H9 (cell line): Measurements from ENCODE around the gene SMNDC1. TPM values are rescaled to one million over a fixed set of nuclear protein-coding genes. Genes with fewer than 3 reads are reported as not detected.

Experiments used
- DNase-seq: peaks from one replicate; pipeline ENCODE4 v3.0.0-alpha.2; 2017
- H2AFZ ChIP-seq: one replicate; pipeline ENCODE4 v1.6.1; 2013; ENCODE audit warnings: mild to moderate bottlenecking, low read length, control low read depth, moderate library complexity
- H2AK5ac ChIP-seq: 2 replicates; pipeline ENCODE4 v1.6.1; 2013; ENCODE audit warnings: low read length, control low read depth, mixed read lengths; ENCODE audit not compliant: insufficient read length
- H2BK120ac ChIP-seq: one replicate; pipeline ENCODE4 v1.6.1; 2013; ENCODE audit warnings: low read depth, mild to moderate bottlenecking, low read length, control low read depth, inconsistent platforms; ENCODE audit not compliant: poor library complexity, severe bottlenecking
- H2BK12ac ChIP-seq: 2 replicates; pipeline ENCODE4 v1.6.1; 2013; ENCODE audit warnings: low read length, control low read depth, mixed read lengths, low read depth; ENCODE audit not compliant: insufficient read length
- H2BK15ac ChIP-seq: 2 replicates; pipeline ENCODE4 v1.6.1; 2013; ENCODE audit warnings: low read depth, low read length, control low read depth
- H2BK20ac ChIP-seq: one replicate; pipeline ENCODE4 v1.6.1; 2013; ENCODE audit warnings: low read depth, mild to moderate bottlenecking, low read length, control low read depth, inconsistent platforms; ENCODE audit not compliant: poor library complexity, severe bottlenecking
- H2BK5ac ChIP-seq: 2 replicates; pipeline ENCODE4 v1.6.1; 2013; ENCODE audit warnings: low read length, control low read depth, mixed read lengths; ENCODE audit not compliant: insufficient read length
- H3K14ac ChIP-seq: 2 replicates; pipeline ENCODE4 v1.6.1; 2013; ENCODE audit warnings: low read length, control low read depth; ENCODE audit not compliant: insufficient read depth
- H3K18ac ChIP-seq: 2 replicates; pipeline ENCODE4 v1.6.1; 2013; ENCODE audit warnings: low read depth, mild to moderate bottlenecking, mixed read lengths, low read length, control low read depth; ENCODE audit not compliant: insufficient read length
- H3K23ac ChIP-seq: 2 replicates; pipeline ENCODE4 v1.6.1; 2013; ENCODE audit warnings: low read length, control low read depth, mixed read lengths, low read depth; ENCODE audit not compliant: insufficient read length
- H3K23me2 ChIP-seq: 2 replicates; pipeline ENCODE4 v1.6.1; 2013; ENCODE audit warnings: low read depth, mild to moderate bottlenecking, mixed read lengths, low read length, control low read depth; ENCODE audit not compliant: insufficient read length, poor library complexity, severe bottlenecking
- H3K27ac ChIP-seq: 2 replicates; pipeline ENCODE4 v1.5.1; 2013; ENCODE audit warnings: low read length, control low read depth, mixed read lengths, low read depth; ENCODE audit not compliant: insufficient read length
- H3K27me3 ChIP-seq: 2 replicates; pipeline ENCODE4 v1.6.1; 2013; ENCODE audit warnings: low read length, control low read depth, inconsistent platforms; ENCODE audit not compliant: insufficient read depth
- H3K4ac ChIP-seq: 2 replicates; pipeline ENCODE4 v1.6.1; 2013; ENCODE audit warnings: low read depth, mild to moderate bottlenecking, control low read depth, inconsistent platforms, low read length, moderate library complexity
- H3K4me1 ChIP-seq: 2 replicates; pipeline ENCODE4 v1.6.1; 2013; ENCODE audit warnings: low read length, control low read depth, inconsistent platforms; ENCODE audit not compliant: insufficient read depth
- H3K4me2 ChIP-seq: 2 replicates; pipeline ENCODE4 v1.6.1; 2013; ENCODE audit warnings: low read length, control low read depth, mixed read lengths; ENCODE audit not compliant: insufficient read length, insufficient read depth
- H3K56ac ChIP-seq: 2 replicates; pipeline ENCODE4 v1.6.1; 2013; ENCODE audit warnings: low read depth, mild to moderate bottlenecking, mixed read lengths, low read length, control low read depth; ENCODE audit not compliant: insufficient read length
- H3K79me1 ChIP-seq: 2 replicates; pipeline ENCODE4 v1.6.1; 2013; ENCODE audit warnings: low read depth, mild to moderate bottlenecking, moderate library complexity, low read length, control low read depth, inconsistent platforms; ENCODE audit not compliant: insufficient read depth, poor library complexity, severe bottlenecking
- H3K79me2 ChIP-seq: 2 replicates; pipeline ENCODE4 v1.6.1; 2013; ENCODE audit warnings: low read length, control low read depth, inconsistent platforms; ENCODE audit not compliant: insufficient read depth
- H3K9ac ChIP-seq: 2 replicates; pipeline ENCODE4 v1.6.1; 2013; ENCODE audit warnings: low read length, control low read depth, mixed read lengths; ENCODE audit not compliant: insufficient read length; ENCODE audit errors: extremely low read depth
- H3K9me3 ChIP-seq: one replicate; pipeline ENCODE4 v1.6.1; 2013; ENCODE audit warnings: low read depth, low read length, inconsistent platforms; ENCODE audit not compliant: control insufficient read depth
- H3T11ph ChIP-seq: one replicate; pipeline ENCODE4 v1.6.1; 2013; ENCODE audit warnings: mild to moderate bottlenecking, low read length, control low read depth, inconsistent platforms
- H4K20me1 ChIP-seq: one replicate; pipeline ENCODE4 v1.6.1; 2013; ENCODE audit not compliant: control insufficient read depth, insufficient read length, insufficient read depth
- H4K5ac ChIP-seq: 2 replicates; pipeline ENCODE4 v1.6.1; 2013; ENCODE audit warnings: low read depth, mild to moderate bottlenecking, mixed read lengths, low read length, control low read depth; ENCODE audit not compliant: insufficient read length
- H4K8ac ChIP-seq: replicated peaks from 2 replicates; pipeline ENCODE4 v1.6.1; 2013; ENCODE audit warnings: low read length, control low read depth, mixed read lengths, low read depth; ENCODE audit not compliant: insufficient read length
- H4K91ac ChIP-seq: 2 replicates; pipeline ENCODE4 v1.6.1; 2013; ENCODE audit warnings: low read depth, mild to moderate bottlenecking, moderate library complexity, mixed read lengths, low read length, control low read depth; ENCODE audit not compliant: insufficient read length
- H3K27ac Mint-ChIP-seq, 3 experiments: 2 replicates in 2 of 3; 3 replicates in 1 of 3; pipeline ENCODE4 v1.8.0; 2020 to 2021; ENCODE audit warnings: mixed read lengths in 3 of 3, mild to moderate bottlenecking in 1 of 3, moderate library complexity in 1 of 3
- H3K27me3 Mint-ChIP-seq: 2 replicates; pipeline ENCODE4 v1.8.0; 2021; ENCODE audit warnings: low read depth, mild to moderate bottlenecking, moderate library complexity, mixed read lengths
- H3K36me3 Mint-ChIP-seq, 3 experiments: 2 replicates in 2 of 3; 3 replicates in 1 of 3; pipeline ENCODE4 v1.8.0; 2020 to 2021; ENCODE audit warnings: low read depth in 3 of 3, mixed read lengths in 3 of 3; ENCODE audit not compliant: insufficient read depth in 1 of 3
- H3K4me1 Mint-ChIP-seq, 2 experiments: 2 replicates each; pipeline ENCODE4 v1.8.0; 2020; ENCODE audit warnings: mixed read lengths in 2 of 2
- H3K4me3 Mint-ChIP-seq, 2 experiments: 2 replicates in 1 of 2; 3 replicates in 1 of 2; pipeline ENCODE4 v1.8.0; 2020 to 2021; ENCODE audit warnings: mild to moderate bottlenecking in 2 of 2, mixed read lengths in 2 of 2, moderate library complexity in 1 of 2
- H3K9me3 Mint-ChIP-seq, 2 experiments: 2 replicates in 1 of 2; 3 replicates in 1 of 2; pipeline ENCODE4 v1.8.0; 2020; ENCODE audit warnings: mild to moderate bottlenecking in 2 of 2, mixed read lengths in 2 of 2, moderate library complexity in 1 of 2
- WGBS: extraction: QIAGEN DNeasy Blood & Tissue Kit; methylation state at CpG from one replicate; pipeline ENCODE4 v1.1.7; 2013; ENCODE audit warnings: missing lambda C conversion rate, low lambda C conversion rate, mixed read lengths; ENCODE audit not compliant: insufficient read length; ENCODE audit errors: extremely low coverage; 5-methylcytosine and 5-hydroxymethylcytosine counted together
- total RNA-seq: library from RNA; stranded (reverse); gene quantifications from 2 replicates; pipeline ENCODE4 v1.2.1, GENCODE V29; 2021
- TF ChIP-seq, protein P1 (sequence below): fragments of 200-600 bp; sonication (generic); conservative IDR thresholded peaks from 3 replicates; pipeline ENCODE4 v1.8.0; 2021; ENCODE audit warnings: antibody characterized with exemption, mild to moderate bottlenecking

The SMNDC1 gene
- total RNA-seq, 1 experiment from 2014 or later: 55.7 TPM

DNA sequence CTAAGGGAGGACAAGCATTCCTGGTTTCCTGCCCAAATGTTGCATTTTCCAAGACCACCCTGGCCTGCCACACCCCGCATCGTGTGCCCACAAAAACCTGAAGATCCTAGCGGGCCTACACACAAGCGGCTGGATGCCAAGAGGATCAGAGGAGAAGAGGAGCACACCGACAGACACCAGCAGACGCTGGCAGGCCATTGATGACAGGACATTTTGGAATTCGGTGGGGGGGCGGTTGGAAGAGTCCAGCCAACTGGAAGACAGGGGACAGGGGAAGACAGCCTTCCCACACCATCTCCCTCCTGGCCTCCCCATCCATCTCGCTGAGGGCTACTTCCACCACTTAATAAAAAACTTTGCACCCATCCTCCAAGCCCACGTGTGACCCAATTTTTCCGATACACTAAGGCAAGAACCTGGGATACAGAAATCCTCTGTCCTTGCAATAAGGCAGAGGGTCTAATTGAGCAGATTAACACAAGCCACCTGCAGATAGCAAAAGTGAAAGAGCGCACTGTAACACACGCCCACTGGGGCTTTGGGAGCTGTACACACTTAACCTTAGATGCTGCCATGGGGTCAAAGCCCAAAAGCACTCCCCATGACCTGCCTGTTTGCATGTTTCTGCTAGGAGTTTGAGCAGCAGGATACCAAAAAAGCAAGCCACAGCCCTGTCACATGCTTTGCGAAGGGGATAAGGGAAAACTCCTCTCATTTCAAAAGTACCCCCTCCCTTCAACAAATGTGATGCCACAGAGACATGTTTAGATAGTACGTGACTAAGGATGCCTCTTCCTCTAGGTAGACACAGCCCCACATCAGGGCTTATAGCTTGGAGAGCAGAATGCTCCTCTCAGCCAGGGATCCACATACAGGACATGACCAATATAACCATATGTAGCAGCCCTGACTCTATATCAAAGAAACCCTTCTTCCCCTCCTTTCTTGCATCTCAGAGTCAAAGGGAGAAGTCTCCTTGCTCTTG, 13.4 kb upstream of the SMNDC1 start:
- Histone ChIP-seq H3K23me2 (no peaks in the 10 kb centered on the region), H4K20me1 (no peaks in the 10 kb centered on the region), H3K79me2 (no peaks in the 10 kb centered on the region), H3K56ac (no peak overlapping the region), H2BK5ac (no peak overlapping the region), H2BK15ac (no peak overlapping the region), H4K8ac (no peak overlapping the region), H2BK20ac (no peak overlapping the region), H3K4me1 (no peaks in the 10 kb centered on the region), H4K91ac (no peak overlapping the region), H2BK12ac (no peak overlapping the region), H3K4ac (no peak overlapping the region), H2AFZ (no peak overlapping the region), H2BK120ac (no peak overlapping the region), H3K23ac (no peak overlapping the region), H3K9ac (no peak overlapping the region), H3T11ph (no peak overlapping the region), H3K79me1 (no peaks in the 10 kb centered on the region), H3K27me3 (no peaks in the 10 kb centered on the region), H3K27ac (no peak overlapping the region), H3K4me2 (no peak overlapping the region), H3K9me3 (no peaks in the 10 kb centered on the region), H4K5ac (no peak overlapping the region), H3K18ac (no peak overlapping the region), H2AK5ac (no peak overlapping the region), H3K14ac (no peak overlapping the region)
- Mint-ChIP-seq H3K27ac (no peak overlapping the region), H3K9me3 (peaks cover 6% of the 10 kb centered on the region in 2 experiments), H3K4me3 (no peak overlapping the region), H3K4me1 (peaks cover 4 to 11% of the 10 kb centered on the region in 2 experiments), H3K36me3 (no peaks in the 10 kb centered on the region; a peak in 1 of 7 replicates), H3K27me3 (no peaks in the 10 kb centered on the region; the same call in 1 of the 2 replicates)
- no peak for DNase-seq
- no CpG with 5 or more reads among the region's 15 CpGs for WGBS
- TF ChIP-seq, protein P1, sequence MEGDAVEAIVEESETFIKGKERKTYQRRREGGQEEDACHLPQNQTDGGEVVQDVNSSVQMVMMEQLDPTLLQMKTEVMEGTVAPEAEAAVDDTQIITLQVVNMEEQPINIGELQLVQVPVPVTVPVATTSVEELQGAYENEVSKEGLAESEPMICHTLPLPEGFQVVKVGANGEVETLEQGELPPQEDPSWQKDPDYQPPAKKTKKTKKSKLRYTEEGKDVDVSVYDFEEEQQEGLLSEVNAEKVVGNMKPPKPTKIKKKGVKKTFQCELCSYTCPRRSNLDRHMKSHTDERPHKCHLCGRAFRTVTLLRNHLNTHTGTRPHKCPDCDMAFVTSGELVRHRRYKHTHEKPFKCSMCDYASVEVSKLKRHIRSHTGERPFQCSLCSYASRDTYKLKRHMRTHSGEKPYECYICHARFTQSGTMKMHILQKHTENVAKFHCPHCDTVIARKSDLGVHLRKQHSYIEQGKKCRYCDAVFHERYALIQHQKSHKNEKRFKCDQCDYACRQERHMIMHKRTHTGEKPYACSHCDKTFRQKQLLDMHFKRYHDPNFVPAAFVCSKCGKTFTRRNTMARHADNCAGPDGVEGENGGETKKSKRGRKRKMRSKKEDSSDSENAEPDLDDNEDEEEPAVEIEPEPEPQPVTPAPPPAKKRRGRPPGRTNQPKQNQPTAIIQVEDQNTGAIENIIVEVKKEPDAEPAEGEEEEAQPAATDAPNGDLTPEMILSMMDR: no peak
